H54 (cell line): ENCODE results near the gene NUDT7.

Experiments used
- DNase-seq: peaks from one replicate; pipeline ENCODE4 v3.0.0; 2011; ENCODE audit warnings: low spot score, mixed read lengths; ENCODE audit not compliant: insufficient read length
- FAIRE-seq: peaks from 3 replicates; lab custom pipeline; 2011; peaks lifted over from hg19 to GRCh38; lab: Jason Lieb, UNC
- POLR2A ChIP-seq: IDR thresholded peaks from 2 replicates; pipeline ENCODE4 v1.6.1; 2011; ENCODE audit warnings: low read depth, mild to moderate bottlenecking, low read length

Gene NUDT7

GRCh38 chr16:77692612-77693011, 29.7 kb upstream of the NUDT7 start:
- FAIRE-seq (no peak), DNase-seq (no peak)
- no peak for TF ChIP-seq POLR2A

DNA sequence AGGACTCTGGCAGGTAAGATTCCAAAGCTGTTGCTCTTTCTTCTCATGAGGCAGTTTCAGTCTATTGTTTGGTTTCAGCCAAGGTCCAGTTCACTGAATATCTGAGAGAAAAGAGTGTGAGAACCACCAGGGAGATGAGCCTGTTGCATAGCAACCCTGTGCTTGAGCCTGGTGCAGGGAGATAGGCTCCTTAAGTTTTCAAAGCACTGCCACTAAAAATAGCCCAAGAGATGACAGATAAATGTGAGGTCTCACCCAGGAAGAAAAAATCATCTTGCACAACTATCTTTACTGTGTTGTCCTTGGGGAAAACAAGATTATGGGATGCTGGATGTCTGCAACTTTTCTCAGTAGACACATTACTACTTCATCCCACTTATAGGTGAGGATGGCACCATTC, 26.2 kb upstream of the NUDT7 start:
- DNase-seq (no peak), FAIRE-seq (no peak)
- no peak for TF ChIP-seq POLR2A

DNA sequence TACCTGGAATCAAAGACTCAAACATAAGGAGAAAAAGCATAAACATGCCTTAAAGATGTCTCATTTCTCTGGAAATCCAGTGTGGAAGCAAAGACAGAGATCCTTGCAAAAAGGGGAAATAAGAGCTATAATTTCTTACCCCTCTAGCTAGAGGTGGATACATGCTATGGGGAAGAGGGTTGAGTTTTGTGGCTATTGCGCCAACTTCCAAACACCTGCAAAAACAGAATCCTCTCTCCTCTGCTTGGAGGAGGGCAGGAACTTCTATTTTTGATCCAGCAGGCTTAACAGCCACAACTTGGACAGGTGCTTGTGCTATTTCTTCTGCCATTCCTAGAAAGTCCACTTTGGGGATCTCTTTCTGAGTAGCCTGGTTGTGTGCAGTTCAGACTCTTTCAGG, 21.5 kb upstream of the NUDT7 start:
- no peak for FAIRE-seq
- DNase-seq: no peak
- no peak for TF ChIP-seq POLR2A

GRCh38 chr16:77705351-77705750, 17.0 kb upstream of the NUDT7 start:
- no peak for FAIRE-seq
- DNase-seq: no peak
- TF ChIP-seq POLR2A: no peak

DNA sequence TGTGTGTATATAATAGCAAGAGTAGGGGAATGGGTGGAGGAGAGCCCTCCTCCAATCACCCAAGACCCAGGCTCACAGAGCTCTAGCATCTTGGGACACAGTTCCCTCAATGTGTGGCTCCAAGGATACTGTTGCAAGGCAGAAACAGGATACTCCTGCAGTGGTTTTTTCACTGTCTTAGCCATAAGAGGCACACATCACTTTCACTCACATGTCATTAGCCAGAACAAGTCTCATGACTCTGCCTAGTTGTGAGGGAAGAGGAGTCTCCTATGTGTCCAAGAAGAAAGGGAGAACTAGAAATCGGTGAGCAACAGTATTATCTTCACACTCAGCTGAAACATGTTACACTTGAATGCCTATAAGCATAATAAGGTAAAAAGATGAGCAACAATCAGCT, 11.1 kb upstream of the NUDT7 start:
- DNase-seq (no peak), FAIRE-seq (no peak)
- TF ChIP-seq POLR2A: no peak

GRCh38 chr16:77711775-77712174, 10.5 kb upstream of the NUDT7 start:
- no peak for TF ChIP-seq POLR2A
- no peak for DNase-seq
- FAIRE-seq: no peak

DNA sequence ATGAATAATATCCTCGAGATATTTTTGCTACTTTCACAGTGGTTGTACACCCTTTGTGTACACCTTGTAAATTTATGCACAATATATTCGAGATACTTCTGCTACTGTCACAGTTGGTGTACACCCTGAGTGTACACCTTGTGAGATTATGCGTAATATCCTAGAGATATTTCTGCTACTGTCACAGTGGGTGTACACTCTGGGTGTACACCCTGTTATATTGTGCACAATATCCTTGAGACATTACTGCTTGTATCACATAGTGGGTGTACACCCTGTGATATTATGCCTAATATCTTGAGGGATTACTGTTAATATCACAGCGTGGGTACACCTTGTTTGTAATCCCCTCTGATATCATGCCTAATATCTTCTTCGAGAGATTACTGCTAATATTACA, 7.2 kb upstream of the NUDT7 start:
- FAIRE-seq (no peak), DNase-seq (no peak)
- TF ChIP-seq POLR2A: no peak

DNA sequence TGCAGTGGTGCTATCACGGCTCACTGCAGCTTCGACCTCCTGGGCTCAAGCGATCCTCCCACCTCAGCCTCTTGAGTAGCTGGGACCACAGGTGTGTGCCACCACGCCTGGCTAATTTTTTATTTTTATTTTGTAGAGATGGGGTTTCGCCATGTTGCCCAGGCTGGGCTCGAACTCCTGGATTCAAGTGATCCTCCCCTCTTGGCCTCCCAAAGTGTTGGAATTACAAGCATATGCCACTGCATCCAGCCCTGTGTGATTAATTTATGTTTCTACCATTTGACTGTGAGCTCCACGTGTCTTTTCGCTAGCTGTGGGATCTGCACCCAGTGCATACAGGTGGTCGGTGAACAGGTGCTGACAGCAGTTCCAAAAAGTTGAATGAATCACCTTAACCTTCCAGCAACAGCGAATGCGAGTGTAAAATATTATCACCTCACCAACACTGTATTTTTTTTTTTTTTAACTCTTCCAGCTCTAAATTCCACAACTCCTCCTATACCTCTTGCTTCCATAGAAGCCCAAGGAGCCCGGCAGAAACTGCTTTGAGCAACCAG, 484 bp upstream of the NUDT7 start:
- FAIRE-seq: no peak
- no peak for TF ChIP-seq POLR2A
- no peak for DNase-seq

- DNase-seq: no peak
- FAIRE-seq: no peak
- no peak for TF ChIP-seq POLR2A
Observed at GRCh38 chr16:77723108-77723514, 797 bp downstream of the NUDT7 start.

GRCh38 chr16:77724174-77724573, 1.9 kb downstream of the NUDT7 start:
- FAIRE-seq (no peak), DNase-seq (no peak)
- TF ChIP-seq POLR2A: no peak

GRCh38 chr16:77729951-77730350, 7.6 kb downstream of the NUDT7 start:
- DNase-seq: no peak
- no peak for FAIRE-seq
- TF ChIP-seq POLR2A: no peak

DNA sequence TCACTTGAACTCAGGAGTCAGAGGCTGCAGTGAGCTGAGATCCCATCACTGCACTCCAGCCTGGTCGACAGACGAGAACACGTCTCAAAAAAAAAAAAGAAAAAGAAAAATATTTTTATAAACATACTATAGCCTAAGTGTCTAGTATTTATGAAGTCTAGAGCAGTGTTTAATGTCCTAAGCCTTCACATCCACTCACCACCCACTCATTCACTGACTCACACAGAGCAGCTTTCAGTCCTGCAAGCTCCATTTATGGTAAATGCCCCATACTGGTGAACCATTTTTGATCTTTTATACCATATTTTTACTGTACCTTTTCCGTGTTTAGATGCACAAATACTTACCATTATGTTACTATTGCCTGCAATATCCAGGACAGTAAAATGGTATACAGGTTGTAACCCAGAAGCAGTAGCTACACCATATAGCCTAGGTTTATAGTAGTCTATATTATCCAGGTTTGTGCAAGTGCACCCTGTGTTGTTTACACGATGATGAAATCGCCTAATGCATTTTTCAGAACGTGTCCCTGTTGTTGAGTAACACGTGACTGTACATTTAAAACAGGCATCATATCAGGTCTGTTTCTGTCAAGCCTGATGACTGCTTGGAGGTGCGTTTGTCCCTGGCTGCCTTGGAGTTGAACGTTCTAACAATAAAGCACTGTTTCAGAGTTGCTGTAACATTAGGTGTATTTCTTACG, 10.1 kb downstream of the NUDT7 start:
- no peak for FAIRE-seq
- DNase-seq: no peak
- TF ChIP-seq POLR2A: no peak

GRCh38 chr16:77736879-77737278, 14.6 kb downstream of the NUDT7 start:
- DNase-seq: no peak
- FAIRE-seq: no peak
- TF ChIP-seq POLR2A: no peak

DNA sequence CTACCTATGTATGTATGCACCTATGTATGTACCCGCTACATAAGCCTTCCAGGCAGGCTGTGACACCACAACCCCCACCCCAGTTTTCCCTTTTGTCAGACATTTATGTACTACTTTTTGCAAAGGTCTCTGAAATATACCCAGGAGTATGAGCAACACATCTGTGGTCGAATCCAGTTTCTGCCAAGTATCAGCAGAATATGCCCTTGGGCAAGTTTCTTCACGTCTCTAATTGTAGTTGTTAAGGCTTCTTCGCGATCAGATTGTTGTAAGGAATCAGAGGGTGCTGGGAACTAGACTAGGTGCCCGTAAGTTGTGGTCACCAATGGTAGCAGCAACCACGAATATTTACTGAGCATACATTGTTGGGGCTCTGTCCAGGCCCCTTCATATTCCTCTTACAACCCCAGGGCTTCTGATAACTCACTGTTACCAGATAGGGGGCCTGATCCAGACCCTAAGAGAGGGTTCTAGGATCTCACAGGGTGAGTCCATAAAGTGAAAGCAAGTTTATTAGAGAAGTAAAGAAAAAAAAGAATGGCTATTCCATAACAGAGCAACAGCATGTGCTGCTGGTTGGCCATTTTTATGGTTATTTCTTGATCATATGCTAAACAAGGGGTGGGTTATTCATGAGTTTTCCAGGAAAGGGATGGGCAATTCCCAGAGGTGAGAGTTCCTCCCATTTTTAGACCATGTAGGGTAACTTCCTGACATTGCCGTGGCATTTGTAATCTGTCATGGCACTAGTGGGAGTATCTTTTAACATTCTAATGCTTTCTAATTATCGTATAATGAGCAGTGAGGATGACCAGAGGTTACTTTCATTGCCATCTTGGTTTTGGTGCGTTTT, 16.6 kb downstream of the NUDT7 start:
- no peak for DNase-seq
- no peak for TF ChIP-seq POLR2A
- no peak for FAIRE-seq
